ENCODE data around the gene LRRC56. TPM values are rescaled to one million over a fixed set of nuclear protein-coding genes. Genes with fewer than 3 reads are reported as not detected.

Gene LRRC56
- total RNA-seq, 1 experiment from 2014 or later: 3.4 TPM

DNA sequence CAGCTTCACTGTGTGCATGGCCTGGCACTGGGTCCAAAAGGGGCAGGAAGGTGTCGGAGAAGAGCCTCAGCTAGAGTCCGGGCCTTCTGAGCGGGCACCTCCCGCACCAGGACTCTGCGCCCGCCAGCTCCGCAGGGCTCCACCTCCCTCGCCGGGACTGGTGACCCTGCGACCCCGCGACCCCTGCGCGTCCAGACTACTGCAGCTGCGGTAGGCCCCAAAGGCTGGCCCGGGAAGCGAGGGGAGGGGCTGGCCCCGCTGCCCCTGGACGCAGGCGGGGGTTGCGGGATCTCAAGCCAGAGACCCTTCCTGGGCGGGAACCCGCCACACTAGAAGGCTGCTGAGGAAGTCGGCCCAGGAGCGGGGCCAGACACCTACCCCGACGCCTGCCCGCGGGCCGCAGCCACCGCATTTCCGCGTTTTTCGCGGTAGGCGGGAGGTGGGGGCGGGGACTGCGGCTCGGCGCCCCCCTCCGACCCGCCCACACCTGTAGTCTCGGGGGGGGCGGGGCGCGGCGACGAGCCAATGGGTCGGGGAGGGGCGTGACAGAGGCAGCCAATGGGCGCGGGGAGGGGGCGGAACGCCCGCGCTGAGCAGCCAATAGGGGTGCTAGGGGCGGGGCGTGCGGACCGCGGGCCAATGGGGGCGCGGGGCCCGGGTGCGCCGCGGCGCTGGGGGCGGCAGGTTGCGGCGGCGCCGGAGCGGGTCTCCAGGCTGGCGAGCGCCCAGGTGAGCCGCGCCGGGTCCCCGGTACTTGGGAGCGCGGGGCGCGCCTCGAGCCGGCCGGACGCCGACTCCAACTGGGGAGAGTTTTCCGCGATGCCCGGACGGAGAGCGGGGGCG is 23.2 kb downstream of the LRRC56 start, which contains the start of the genes LMNTD2 and RASSF7:
TSS of gene LMNTD2 (minus strand) at position 434 of the 843 bp plus-strand sequence. CDS start at position 412, 22 bp downstream.
TSS of gene RASSF7 (plus strand) at position 666 of the 843 bp plus-strand sequence. CDS start 799 bp downstream, outside the sequence.
- peak within 1 kb of the TSS; percentile 35; the same call in 1 of the 2 replicates for H3K14ac ChIP-seq (ENCODE audit: insufficient read depth, low read length)
- H3K79me2 ChIP-seq (ENCODE audit: insufficient read depth, low read length): no peaks in the 10 kb centered on the region
- no peaks in the 10 kb centered on the region for H3K79me1 ChIP-seq (ENCODE audit: insufficient read depth, low read depth, low read length, poor library complexity, severe bottlenecking)
- H3K23me2 ChIP-seq (ENCODE audit: insufficient read length, low read depth, low read length, poor library complexity, severe bottlenecking): peaks cover 12% of the 10 kb centered on the region
- H2BK12ac ChIP-seq (ENCODE audit: insufficient read length, low read depth, low read length): no peak within 1 kb of the TSS
- no peak within 1 kb of the TSS for H3K4ac ChIP-seq (ENCODE audit: low read depth, low read length)
- no CpG with 5 or more reads among the region's 95 CpGs for WGBS (ENCODE audit: extremely low coverage, insufficient read length, low lambda C conversion rate)
- DNase-seq: peak; percentile 93
- no peaks in the 10 kb centered on the region for H4K20me1 ChIP-seq (ENCODE audit: control insufficient read depth, insufficient read depth, insufficient read length)
- H4K5ac ChIP-seq (ENCODE audit: insufficient read length, low read depth, low read length): no peak within 1 kb of the TSS
- no peak within 1 kb of the TSS for H4K8ac ChIP-seq (replicated peaks; ENCODE audit: insufficient read length, low read depth, low read length)
- no peak within 1 kb of the TSS for H2BK5ac ChIP-seq (ENCODE audit: insufficient read length, low read length)
- H3K9me3 ChIP-seq (ENCODE audit: control insufficient read depth, low read depth, low read length): no peaks in the 10 kb centered on the region
- no peaks in the 10 kb centered on the region for H3K4me1 ChIP-seq (ENCODE audit: insufficient read depth, low read length)
- Mint-ChIP-seq H3K27ac (peak within 1 kb of the TSS in 2 of 3 experiments; percentile 14 to 82; a peak in 3 of 7 replicates), H3K9me3 (no peaks in the 10 kb centered on the region; a peak in 2 of 5 replicates), H3K4me3 (peak within 1 kb of the TSS; percentile 83 to 90), H3K4me1 (peaks cover 12 to 29% of the 10 kb centered on the region in 2 experiments), H3K36me3 (ENCODE audit: insufficient read depth in 1 of 3, low read depth in 3 of 3) (peaks cover 2 to 11% (median 4%) of the 10 kb centered on the region in 3 experiments; a peak in 5 of 7 replicates), H3K27me3 (ENCODE audit: low read depth) (peaks cover 30% of the 10 kb centered on the region)
- H3T11ph ChIP-seq (ENCODE audit: low read length): no peak within 1 kb of the TSS
- H3K23ac ChIP-seq (ENCODE audit: insufficient read length, low read depth, low read length): no peak within 1 kb of the TSS
- no peak within 1 kb of the TSS for H3K18ac ChIP-seq (ENCODE audit: insufficient read length, low read depth, low read length)
- H2AFZ ChIP-seq (ENCODE audit: low read length): no peak within 1 kb of the TSS
- no peak within 1 kb of the TSS for H3K27ac ChIP-seq (ENCODE audit: insufficient read length, low read depth, low read length)
- H2BK120ac ChIP-seq (ENCODE audit: low read depth, low read length, poor library complexity, severe bottlenecking): no peak within 1 kb of the TSS
- TF ChIP-seq, protein P1, sequence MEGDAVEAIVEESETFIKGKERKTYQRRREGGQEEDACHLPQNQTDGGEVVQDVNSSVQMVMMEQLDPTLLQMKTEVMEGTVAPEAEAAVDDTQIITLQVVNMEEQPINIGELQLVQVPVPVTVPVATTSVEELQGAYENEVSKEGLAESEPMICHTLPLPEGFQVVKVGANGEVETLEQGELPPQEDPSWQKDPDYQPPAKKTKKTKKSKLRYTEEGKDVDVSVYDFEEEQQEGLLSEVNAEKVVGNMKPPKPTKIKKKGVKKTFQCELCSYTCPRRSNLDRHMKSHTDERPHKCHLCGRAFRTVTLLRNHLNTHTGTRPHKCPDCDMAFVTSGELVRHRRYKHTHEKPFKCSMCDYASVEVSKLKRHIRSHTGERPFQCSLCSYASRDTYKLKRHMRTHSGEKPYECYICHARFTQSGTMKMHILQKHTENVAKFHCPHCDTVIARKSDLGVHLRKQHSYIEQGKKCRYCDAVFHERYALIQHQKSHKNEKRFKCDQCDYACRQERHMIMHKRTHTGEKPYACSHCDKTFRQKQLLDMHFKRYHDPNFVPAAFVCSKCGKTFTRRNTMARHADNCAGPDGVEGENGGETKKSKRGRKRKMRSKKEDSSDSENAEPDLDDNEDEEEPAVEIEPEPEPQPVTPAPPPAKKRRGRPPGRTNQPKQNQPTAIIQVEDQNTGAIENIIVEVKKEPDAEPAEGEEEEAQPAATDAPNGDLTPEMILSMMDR (conservative IDR thresholded peaks at IDR 0.05): no peak
- H3K56ac ChIP-seq (ENCODE audit: insufficient read length, low read depth, low read length): no peak within 1 kb of the TSS
- no peak within 1 kb of the TSS for H2BK15ac ChIP-seq (ENCODE audit: low read depth, low read length)
- H2AK5ac ChIP-seq (ENCODE audit: insufficient read length, low read length): no peak within 1 kb of the TSS
- H3K4me2 ChIP-seq (ENCODE audit: insufficient read depth, insufficient read length, low read length): peak within 1 kb of the TSS; percentile 74
- peaks cover 5% of the 10 kb centered on the region; the same call in 1 of the 2 replicates for H3K27me3 ChIP-seq (ENCODE audit: insufficient read depth, low read length)
- H3K9ac ChIP-seq (ENCODE audit: extremely low read depth, insufficient read length, low read length): peak within 1 kb of the TSS; percentile 23
- H4K91ac ChIP-seq (ENCODE audit: insufficient read length, low read depth, low read length): no peak within 1 kb of the TSS
- no peak within 1 kb of the TSS for H2BK20ac ChIP-seq (ENCODE audit: low read depth, low read length, poor library complexity, severe bottlenecking)
